H1 (cell line): ENCODE data around the gene TBC1D30. TPM values are rescaled to one million over a fixed set of nuclear protein-coding genes. Genes with fewer than 3 reads are reported as not detected.
A peak's percentile ranks its signal among the peaks of the same experiment; 100 is the strongest.

Experiments
- CTCF ChIA-PET: fragments of 300-600 bp; sonication (Branson Sonifier 250); formaldehyde crosslinking; loops from one replicate; lab custom pipeline; 2021; ENCODE audit not compliant: partially characterized antibody; lab: Charles Lee
- POLR2A ChIA-PET: fragments of 300-600 bp; sonication (Branson Sonifier 250); formaldehyde crosslinking; loops from one replicate; lab custom pipeline; 2021; ENCODE audit warnings: inconsistent platforms; ENCODE audit not compliant: partially characterized antibody; lab: Charles Lee
- DNase-seq, 2 experiments: peaks; one replicate each; pipeline versions ENCODE4 v3.0.0 to v3.0.0-alpha.2; 2010 to 2022; ENCODE audit warnings: low spot score in 2 of 2, low read depth in 1 of 2, mixed read lengths in 1 of 2
- FAIRE-seq: peaks from 2 replicates; lab custom pipeline; 2011; peaks lifted over from hg19 to GRCh38; lab: Jason Lieb, UNC
- H2AFZ ChIP-seq: 2 replicates; pipeline ENCODE4 v1.8.1; 2012; ENCODE audit warnings: low read length, inconsistent platforms
- H2AK5ac ChIP-seq: 2 replicates; pipeline ENCODE4 v1.6.1; 2013; ENCODE audit warnings: low read depth, low read length
- H2BK120ac ChIP-seq: replicated peaks from 2 replicates; pipeline ENCODE3; 2013; ENCODE audit warnings: low read depth, low read length, inconsistent platforms
- H2BK12ac ChIP-seq: 2 replicates; pipeline ENCODE4 v1.6.1; 2013; ENCODE audit warnings: low read depth, low read length
- H2BK15ac ChIP-seq: 2 replicates; pipeline ENCODE4 v1.6.1; 2013; ENCODE audit warnings: low read length
- H2BK20ac ChIP-seq: 2 replicates; pipeline ENCODE4 v1.6.1; 2013; ENCODE audit warnings: low read length
- H2BK5ac ChIP-seq: 2 replicates; pipeline ENCODE4 v1.6.1; 2013; ENCODE audit warnings: low read depth, low read length
- H3K14ac ChIP-seq: 2 replicates; pipeline ENCODE4 v1.6.1; 2013; ENCODE audit warnings: inconsistent platforms; ENCODE audit not compliant: insufficient read length
- H3K18ac ChIP-seq: 2 replicates; pipeline ENCODE4 v1.6.1; 2013; ENCODE audit warnings: low read length; ENCODE audit errors: extremely low read depth
- H3K23ac ChIP-seq: 2 replicates; pipeline ENCODE4 v1.6.1; 2013; ENCODE audit warnings: inconsistent platforms; ENCODE audit not compliant: insufficient read length
- H3K23me2 ChIP-seq: 2 replicates; pipeline ENCODE4 v1.6.1; 2013; ENCODE audit warnings: low read depth, low read length
- H3K27ac ChIP-seq: 2 replicates; pipeline ENCODE4 v1.6.1; 2011; ENCODE audit warnings: low read depth, low read length, inconsistent platforms
- H3K27me3 ChIP-seq, 4 experiments: replicated peaks in 1 of 4; 1 replicate in 1 of 4; 2 replicates in 3 of 4; pipeline versions ENCODE4 v1.6.1 to v1.8.1; 2011 to 2013; ENCODE audit warnings: low read length in 3 of 4, mild to moderate bottlenecking in 3 of 4, inconsistent platforms in 2 of 4, mixed read lengths in 2 of 4, moderate library complexity in 1 of 4; ENCODE audit not compliant: control insufficient read depth in 3 of 4, insufficient read depth in 3 of 4; ENCODE audit errors: extremely low read depth in 1 of 4
- H3K36me3 ChIP-seq, 4 experiments: 2 replicates each; pipeline versions ENCODE4 v1.6.1 to v1.8.1; 2011 to 2013; ENCODE audit warnings: mild to moderate bottlenecking in 4 of 4, low read length in 3 of 4, moderate library complexity in 2 of 4, control low read depth in 1 of 4, inconsistent platforms in 1 of 4; ENCODE audit not compliant: insufficient read depth in 4 of 4, control insufficient read depth in 2 of 4
- H3K4ac ChIP-seq: replicated peaks from 2 replicates; pipeline ENCODE3; 2013; ENCODE audit warnings: low read length, low read depth, mixed read lengths, inconsistent platforms; ENCODE audit not compliant: insufficient read length
- H3K4me1 ChIP-seq, 4 experiments: replicated peaks in 1 of 4; 1 replicate in 1 of 4; 2 replicates in 3 of 4; pipeline versions ENCODE4 v1.6.1 to v1.8.1; 2011 to 2013; ENCODE audit warnings: low read length in 3 of 4, inconsistent platforms in 2 of 4, mixed read lengths in 1 of 4; ENCODE audit not compliant: insufficient read depth in 4 of 4, control insufficient read depth in 3 of 4
- H3K4me2 ChIP-seq, 2 experiments: 2 replicates each; pipeline versions ENCODE4 v1.6.1 to v1.8.1; 2011 to 2013; ENCODE audit warnings: low read depth in 2 of 2, low read length in 2 of 2, control low read depth in 1 of 2, inconsistent platforms in 1 of 2, mild to moderate bottlenecking in 1 of 2; ENCODE audit not compliant: insufficient read depth in 1 of 2
- H3K4me3 ChIP-seq, 4 experiments: fragments of 200-600, 300-600 bp in 1 of 4; sonication (generic), shearing (Covaris generic), sonication (Bioruptor Twin) in 1 of 4; 2 replicates each; pipeline versions ENCODE4 v1.5.1 to v1.8.1; 2011 to 2016; ENCODE audit warnings: low read length in 4 of 4, low read depth in 3 of 4, control low read depth in 2 of 4, inconsistent platforms in 2 of 4, mild to moderate bottlenecking in 2 of 4, mixed read lengths in 1 of 4, moderate library complexity in 1 of 4; ENCODE audit not compliant: insufficient read depth in 2 of 4; ENCODE audit errors: extremely low read depth in 1 of 4
- H3K56ac ChIP-seq: replicated peaks from 2 replicates; pipeline ENCODE3; 2013; ENCODE audit warnings: low read depth, mild to moderate bottlenecking, mixed read lengths, low read length, inconsistent platforms; ENCODE audit not compliant: insufficient read length
- H3K79me1 ChIP-seq: 2 replicates; pipeline ENCODE4 v1.6.1; 2013; ENCODE audit warnings: low read depth, low read length, control low read depth
- H3K79me2 ChIP-seq, 2 experiments: 2 replicates each; pipeline versions ENCODE4 v1.6.1 to v1.8.1; 2012 to 2013; ENCODE audit warnings: low read length in 2 of 2, mild to moderate bottlenecking in 2 of 2, inconsistent platforms in 1 of 2; ENCODE audit not compliant: insufficient read depth in 2 of 2, control insufficient read depth in 1 of 2
- H3K9ac ChIP-seq, 4 experiments: replicated peaks in 1 of 4; 1 replicate in 1 of 4; 2 replicates in 3 of 4; pipeline versions ENCODE4 v1.6.1 to v1.8.1; 2011 to 2013; ENCODE audit warnings: low read depth in 3 of 4, low read length in 3 of 4, control low read depth in 2 of 4, mild to moderate bottlenecking in 2 of 4, moderate library complexity in 2 of 4, inconsistent platforms in 1 of 4; ENCODE audit errors: extremely low read depth in 1 of 4
- H3K9me3 ChIP-seq, 2 experiments: 2 replicates each; pipeline versions ENCODE4 v1.6.1 to v1.8.1; 2012 to 2013; ENCODE audit warnings: mild to moderate bottlenecking in 2 of 2, moderate library complexity in 2 of 2, control low read depth in 1 of 2, inconsistent platforms in 1 of 2, low read depth in 1 of 2, low read length in 1 of 2, mixed read lengths in 1 of 2; ENCODE audit not compliant: insufficient read depth in 2 of 2
- H4K20me1 ChIP-seq, 2 experiments: replicated peaks in 1 of 2; 2 replicates each; pipeline versions ENCODE3 to v1.8.1; 2011 to 2013; ENCODE audit warnings: inconsistent platforms in 2 of 2, low read length in 2 of 2, mild to moderate bottlenecking in 1 of 2; ENCODE audit not compliant: insufficient read depth in 2 of 2, control insufficient read depth in 1 of 2
- H4K5ac ChIP-seq: 2 replicates; pipeline ENCODE4 v1.6.1; 2013; ENCODE audit warnings: low read length, low read depth, mixed read lengths, inconsistent platforms; ENCODE audit not compliant: insufficient read length
- H4K8ac ChIP-seq: 2 replicates; pipeline ENCODE4 v1.8.0; 2013; ENCODE audit warnings: mild to moderate bottlenecking, moderate library complexity, low read length, inconsistent platforms; ENCODE audit not compliant: insufficient read depth; ENCODE audit errors: extremely low read depth
- H4K91ac ChIP-seq: replicated peaks from 2 replicates; pipeline ENCODE3; 2013; ENCODE audit warnings: low read length, mixed read lengths, inconsistent platforms; ENCODE audit not compliant: insufficient read length
- MAX ChIP-seq: IDR thresholded peaks from 2 replicates; pipeline ENCODE4 v1.6.1; 2012; ENCODE audit warnings: inconsistent platforms
- RFX5 ChIP-seq: IDR thresholded peaks from 2 replicates; pipeline ENCODE4 v1.6.1; 2011; ENCODE audit warnings: low read depth, low read length, improper control_type of control experiment, borderline replicate concordance
- SIRT6 ChIP-seq: IDR thresholded peaks from one replicate; pipeline ENCODE4 v1.7.1; 2012; ENCODE audit warnings: low read length, inconsistent platforms
- WGBS, 2 experiments: shearing (Covaris generic) in 1 of 2; methylation state at CpG; one replicate each; pipeline versions ENCODE4 v1.1.6 to v1.1.7; 2013 to 2015; ENCODE audit warnings: low lambda C conversion rate in 2 of 2, mixed read lengths in 2 of 2, inconsistent platforms in 1 of 2, low coverage in 1 of 2, missing lambda C conversion rate in 1 of 2; ENCODE audit not compliant: insufficient replicate concordance in 2 of 2, insufficient coverage in 1 of 2, insufficient read length in 1 of 2; ENCODE audit errors: extremely low coverage in 1 of 2, missing lambda C conversion rate in 1 of 2; 5-methylcytosine and 5-hydroxymethylcytosine counted together
- polyA plus RNA-seq, 7 experiments: library from polyadenylated mRNA; depleted of rRNA in 3 of 7; stranded (reverse) in 5 of 7; unstranded in 2 of 7; fragments of >200 nt in 5 of 7; fragments of 200-250 nt in 2 of 7; gene quantifications; 1 replicate in 5 of 7; 2 replicates in 1 of 7; 4 replicates in 1 of 7; pipeline versions ENCODE4 v1.2.1 to v1.2.3, GENCODE V29; 2011 to 2013; ENCODE audit warnings: missing spikeins in 2 of 7, mixed read lengths in 2 of 7
- total RNA-seq: library from RNA; stranded (reverse); fragmentation: NEBNext Ultra II Directional; extraction: Animal tissue kit (Norgen Biotek cat#: 25700); gene quantifications from 2 replicates; pipeline ENCODE4 v1.2.1, GENCODE V29; 2021

Gene TBC1D30
- total and polyA plus RNA-seq, 2 of the 8 experiments (the other 6 are each of a cell fraction or from before 2014, with no cell fraction given): 2.8 to 5.5 TPM

GRCh38 chr12:64911081-64911480 lies 86.6 kb downstream of the TBC1D30 start:
- no peaks in the 10 kb centered on the region for H3K4me1 ChIP-seq
- no peak overlapping the region for H3K4me2 ChIP-seq
- H3K27ac ChIP-seq: no peak overlapping the region
- H2AK5ac ChIP-seq: no peak overlapping the region
- no peak overlapping the region for H2BK5ac ChIP-seq
- H2BK20ac ChIP-seq: no peak overlapping the region
- H3K36me3 ChIP-seq: no peaks in the 10 kb centered on the region
- no peak overlapping the region for H3K4me3 ChIP-seq
- H3K23me2 ChIP-seq: no peaks in the 10 kb centered on the region; the same call in 1 of the 2 replicates
- no peak overlapping the region for H2AFZ ChIP-seq
- no peak overlapping the region for H4K91ac ChIP-seq
- no peaks in the 10 kb centered on the region for H3K79me2 ChIP-seq
- H4K20me1 ChIP-seq: no peaks in the 10 kb centered on the region
- ChIA-PET CTCF (interaction anchor here (1.5 to 1.6 kb wide), 2 partner anchors 58 to 211 kb away, joined by 3 to 5 read pairs; no protein-coding TSS in a partner anchor), POLR2A (interaction anchor here (1.1 kb wide), 1 partner anchor 11 kb away, joined by 3 read pairs; no protein-coding TSS in a partner anchor)
- no peak overlapping the region for H3K4ac ChIP-seq
- H3K18ac ChIP-seq: no peak overlapping the region
- no peak overlapping the region for H2BK15ac ChIP-seq
- TF ChIP-seq SIRT6: no peak
- TF ChIP-seq RFX5: no peak
- no peak for TF ChIP-seq MAX
- WGBS, 2 experiments: 96% methylated on average over 3 of the region's 3 CpGs; no CpG with 5 or more reads in 1 of the 2 experiments
- H3K14ac ChIP-seq: no peak overlapping the region
- H3K23ac ChIP-seq: no peak overlapping the region
- FAIRE-seq: no peak
- H2BK12ac ChIP-seq: no peak overlapping the region
- no peaks in the 10 kb centered on the region for H3K79me1 ChIP-seq
- H3K9me3 ChIP-seq: no peaks in the 10 kb centered on the region
- peak overlapping the region in 1 of 4 experiments; percentile 34; a peak in 1 of 7 replicates for H3K9ac ChIP-seq
- H3K56ac ChIP-seq: no peak overlapping the region
- no peaks in the 10 kb centered on the region for H3K27me3 ChIP-seq
- H2BK120ac ChIP-seq: no peak overlapping the region
- no peak overlapping the region for H4K5ac ChIP-seq
- no peak overlapping the region for H4K8ac ChIP-seq
- no peak for DNase-seq
